Ishikawa (cell line): ENCODE data around the gene SLC2A4RG.

Experiments used
- CREB1 ChIP-seq: IDR thresholded peaks from 2 replicates; pipeline ENCODE4 v1.6.1; 2012; ENCODE audit warnings: low read depth
- EP300 ChIP-seq: IDR thresholded peaks from 2 replicates; pipeline ENCODE4 v1.6.1; 2012; ENCODE audit warnings: borderline replicate concordance
- RAD21 ChIP-seq: IDR thresholded peaks from 2 replicates; pipeline ENCODE4 v1.6.1; 2012; ENCODE audit warnings: low read depth
- TF ChIP-seq, protein P1 (sequence below): IDR thresholded peaks from 2 replicates; pipeline ENCODE4 v1.6.1; 2012
- TF ChIP-seq, protein P2 (sequence below): IDR thresholded peaks from 2 replicates; pipeline ENCODE4 v1.6.1; 2012
- TF ChIP-seq, protein P3 (sequence below): IDR thresholded peaks from 2 replicates; pipeline ENCODE4 v1.6.1; 2012; ENCODE audit warnings: low read depth, mild to moderate bottlenecking

DNA sequence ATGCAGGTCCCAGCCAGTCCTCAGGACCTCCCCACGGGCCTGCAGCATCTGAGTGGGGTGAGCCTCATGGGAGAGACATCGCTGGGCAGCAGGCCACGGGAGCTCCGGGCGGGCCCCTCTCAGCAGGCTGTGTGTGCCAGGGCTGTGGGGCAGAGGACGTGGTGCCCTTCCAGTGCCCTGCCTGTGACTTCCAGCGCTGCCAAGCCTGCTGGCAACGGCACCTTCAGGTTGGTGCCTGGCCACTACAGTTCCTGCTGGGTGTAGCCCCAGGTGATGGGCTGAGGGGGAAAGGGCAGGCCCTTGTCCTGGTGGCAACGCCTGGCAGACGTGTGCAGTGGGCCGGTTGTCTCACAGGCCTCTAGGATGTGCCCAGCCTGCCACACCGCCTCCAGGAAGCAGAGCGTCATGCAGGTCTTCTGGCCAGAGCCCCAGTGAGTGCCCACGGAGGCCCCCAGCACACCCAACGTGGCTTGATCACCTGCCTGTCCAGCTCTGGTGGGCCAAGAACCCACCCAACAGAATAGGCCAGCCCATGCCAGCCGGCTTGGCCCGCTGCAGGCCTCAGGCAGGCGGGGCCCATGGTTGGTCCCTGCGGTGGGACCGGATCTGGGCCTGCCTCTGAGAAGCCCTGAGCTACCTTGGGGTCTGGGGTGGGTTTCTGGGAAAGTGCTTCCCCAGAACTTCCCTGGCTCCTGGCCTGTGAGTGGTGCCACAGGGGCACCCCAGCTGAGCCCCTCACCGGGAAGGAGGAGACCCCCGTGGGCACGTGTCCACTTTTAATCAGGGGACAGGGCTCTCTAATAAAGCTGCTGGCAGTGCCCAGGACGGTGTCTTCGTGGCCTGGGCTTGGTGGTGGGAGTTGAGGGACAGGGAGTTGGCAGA, 43.9 kb upstream of the SLC2A4RG start:
- TF ChIP-seq, protein P1, sequence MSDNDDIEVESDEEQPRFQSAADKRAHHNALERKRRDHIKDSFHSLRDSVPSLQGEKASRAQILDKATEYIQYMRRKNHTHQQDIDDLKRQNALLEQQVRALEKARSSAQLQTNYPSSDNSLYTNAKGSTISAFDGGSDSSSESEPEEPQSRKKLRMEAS, result no peak
- TF ChIP-seq, protein P2, sequence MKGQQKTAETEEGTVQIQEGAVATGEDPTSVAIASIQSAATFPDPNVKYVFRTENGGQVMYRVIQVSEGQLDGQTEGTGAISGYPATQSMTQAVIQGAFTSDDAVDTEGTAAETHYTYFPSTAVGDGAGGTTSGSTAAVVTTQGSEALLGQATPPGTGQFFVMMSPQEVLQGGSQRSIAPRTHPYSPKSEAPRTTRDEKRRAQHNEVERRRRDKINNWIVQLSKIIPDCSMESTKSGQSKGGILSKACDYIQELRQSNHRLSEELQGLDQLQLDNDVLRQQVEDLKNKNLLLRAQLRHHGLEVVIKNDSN, result no peak
- TF ChIP-seq RAD21 (no peak), EP300 (no peak), CREB1 (no peak)
- TF ChIP-seq, protein P3, sequence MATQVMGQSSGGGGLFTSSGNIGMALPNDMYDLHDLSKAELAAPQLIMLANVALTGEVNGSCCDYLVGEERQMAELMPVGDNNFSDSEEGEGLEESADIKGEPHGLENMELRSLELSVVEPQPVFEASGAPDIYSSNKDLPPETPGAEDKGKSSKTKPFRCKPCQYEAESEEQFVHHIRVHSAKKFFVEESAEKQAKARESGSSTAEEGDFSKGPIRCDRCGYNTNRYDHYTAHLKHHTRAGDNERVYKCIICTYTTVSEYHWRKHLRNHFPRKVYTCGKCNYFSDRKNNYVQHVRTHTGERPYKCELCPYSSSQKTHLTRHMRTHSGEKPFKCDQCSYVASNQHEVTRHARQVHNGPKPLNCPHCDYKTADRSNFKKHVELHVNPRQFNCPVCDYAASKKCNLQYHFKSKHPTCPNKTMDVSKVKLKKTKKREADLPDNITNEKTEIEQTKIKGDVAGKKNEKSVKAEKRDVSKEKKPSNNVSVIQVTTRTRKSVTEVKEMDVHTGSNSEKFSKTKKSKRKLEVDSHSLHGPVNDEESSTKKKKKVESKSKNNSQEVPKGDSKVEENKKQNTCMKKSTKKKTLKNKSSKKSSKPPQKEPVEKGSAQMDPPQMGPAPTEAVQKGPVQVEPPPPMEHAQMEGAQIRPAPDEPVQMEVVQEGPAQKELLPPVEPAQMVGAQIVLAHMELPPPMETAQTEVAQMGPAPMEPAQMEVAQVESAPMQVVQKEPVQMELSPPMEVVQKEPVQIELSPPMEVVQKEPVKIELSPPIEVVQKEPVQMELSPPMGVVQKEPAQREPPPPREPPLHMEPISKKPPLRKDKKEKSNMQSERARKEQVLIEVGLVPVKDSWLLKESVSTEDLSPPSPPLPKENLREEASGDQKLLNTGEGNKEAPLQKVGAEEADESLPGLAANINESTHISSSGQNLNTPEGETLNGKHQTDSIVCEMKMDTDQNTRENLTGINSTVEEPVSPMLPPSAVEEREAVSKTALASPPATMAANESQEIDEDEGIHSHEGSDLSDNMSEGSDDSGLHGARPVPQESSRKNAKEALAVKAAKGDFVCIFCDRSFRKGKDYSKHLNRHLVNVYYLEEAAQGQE, result no peak
